Esophagus muscularis mucosa (tissue), 3 donors: ENCODE data around the gene MUC16.

Experiments
- CTCF ChIP-seq, 3 experiments: fragments of 200-600 bp in 2 of 3; fragments of 450-650 bp in 1 of 3; sonication (generic) in 2 of 3; IDR thresholded peaks; one replicate each; pipeline ENCODE4 v1.5.1; 2017 to 2019; ENCODE audit warnings: antibody characterized with exemption in 3 of 3, mild to moderate bottlenecking in 2 of 3, moderate library complexity in 1 of 3
- EP300 ChIP-seq: sonication (generic); formaldehyde crosslinking; IDR thresholded peaks from one replicate; pipeline ENCODE4 v1.6.1; 2017; ENCODE audit warnings: antibody characterized with exemption

GRCh38 chr19:8986296-8986695 is 23.9 kb downstream of the MUC16 start:
- TF ChIP-seq CTCF (IDR thresholded peaks at IDR 0.05) = no peak
- TF ChIP-seq EP300 = no peak
